Ramos (cell line): ENCODE measurements around the gene PPP1R13B.

Experiments
- in situ Hi-C: fragments of 300-500 bp; cut with MboI; formaldehyde crosslinking; loops from one replicate; pipeline ENCODE4 v1.14.3; 2022; ENCODE audit warnings: low sequenced_read_pairs; ENCODE audit not compliant: unreplicated experiment

PPP1R13B gene

GRCh38 chr14:103718572-103718971 is 128.8 kb downstream of the PPP1R13B start:
- in situ Hi-C loops, result no loop called here

GRCh38 chr14:103716899-103717411 is 130.4 kb downstream of the PPP1R13B start:
- in situ Hi-C loops, result no loop called here

GRCh38 chr14:103716091-103716801 is 131.1 kb downstream of the PPP1R13B start:
- in situ Hi-C loops, result no loop called here

GRCh38 chr14:103715052-103716000 is 132.0 kb downstream of the PPP1R13B start, which contains the start of the genes XRCC3 and ZFYVE21:
XRCC3 (minus strand) TSS chr14:103715451; CDS start chr14:103711087, 4,364 bp downstream.
ZFYVE21 (plus strand) TSS chr14:103715810; CDS start chr14:103715842, 32 bp downstream.
- in situ Hi-C loops, result no loop called here

GRCh38 chr14:103714063-103714724 is 133.2 kb downstream of the PPP1R13B start:
- in situ Hi-C loops, result no loop called here

GRCh38 chr14:103713304-103714062 is 133.9 kb downstream of the PPP1R13B start:
- in situ Hi-C loops, result no loop called here

GRCh38 chr14:103712633-103713247 is 134.6 kb downstream of the PPP1R13B start:
- in situ Hi-C loops, result no loop called here

GRCh38 chr14:103711516-103712431 is 135.6 kb downstream of the PPP1R13B start:
- in situ Hi-C loops, result no loop called here

- in situ Hi-C loops, result no loop called here
Measured at GRCh38 chr14:103710771-103711377, 136.5 kb downstream of the PPP1R13B start.

- in situ Hi-C loops, result no loop called here
Measured at GRCh38 chr14:103709814-103710213, 137.6 kb downstream of the PPP1R13B start.

- in situ Hi-C loops, result no loop called here
Measured at GRCh38 chr14:103708750-103709187, 138.6 kb downstream of the PPP1R13B start.

GRCh38 chr14:103707329-103708263 is 139.8 kb downstream of the PPP1R13B start:
- in situ Hi-C loops, result no loop called here

GRCh38 chr14:103706551-103707328 is 140.6 kb downstream of the PPP1R13B start:
- in situ Hi-C loops, result no loop called here

GRCh38 chr14:103705504-103706284 is 141.7 kb downstream of the PPP1R13B start:
- in situ Hi-C loops, result no loop called here

GRCh38 chr14:103705118-103705503 is 142.3 kb downstream of the PPP1R13B start:
- in situ Hi-C loops, result no loop called here
